RWPE2 (cell line): Measurements from ENCODE around the gene PRKCE.

Source experiments
- ATAC-seq: fragments of 200-7000 bp; cut with Tn5 transposase; 3 replicates; pipeline ENCODE4 v1.9.1; 2021; ENCODE audit warnings: low read depth
- DNase-seq: peaks from one replicate; pipeline ENCODE4 v3.0.0-alpha.2; 2020; ENCODE audit warnings: low spot score
- H3K27ac ChIP-seq: fragments of 450-650 bp; 2 replicates; pipeline ENCODE4 v1.5.1; 2017; ENCODE audit warnings: mild to moderate bottlenecking; ENCODE audit not compliant: poor library complexity, severe bottlenecking
- H3K27me3 ChIP-seq: fragments of 250-450 bp; sonication (Bioruptor Pico); 2 replicates; pipeline ENCODE4 v1.5.1; 2021; ENCODE audit warnings: mild to moderate bottlenecking, moderate library complexity; ENCODE audit not compliant: insufficient read depth, poor library complexity, severe bottlenecking
- H3K36me3 ChIP-seq: fragments of 250-450 bp; sonication (Bioruptor Pico); 2 replicates; pipeline ENCODE4 v1.5.1; 2020; ENCODE audit warnings: low read depth, mild to moderate bottlenecking, moderate library complexity
- H3K4me1 ChIP-seq: fragments of 250-450 bp; sonication (Bioruptor Pico); 2 replicates; pipeline ENCODE4 v1.5.1; 2021; ENCODE audit warnings: mild to moderate bottlenecking, moderate library complexity; ENCODE audit not compliant: insufficient read depth, poor library complexity, severe bottlenecking
- H3K4me3 ChIP-seq: fragments of 250-450 bp; sonication (Bioruptor Pico); 2 replicates; pipeline ENCODE4 v1.5.1; 2021; ENCODE audit warnings: mild to moderate bottlenecking, moderate library complexity; ENCODE audit not compliant: severe bottlenecking
- H3K9me3 ChIP-seq: fragments of 250-450 bp; sonication (Bioruptor Pico); 2 replicates; pipeline ENCODE4 v1.5.1; 2021; ENCODE audit warnings: mild to moderate bottlenecking, moderate library complexity; ENCODE audit not compliant: severe bottlenecking
- TF ChIP-seq, protein P1 (sequence below): fragments of 450-650 bp; IDR thresholded peaks from one replicate; pipeline ENCODE4 v1.5.1; 2017; ENCODE audit warnings: mild to moderate bottlenecking, moderate library complexity; ENCODE audit not compliant: poor library complexity, severe bottlenecking

PRKCE gene

DNA sequence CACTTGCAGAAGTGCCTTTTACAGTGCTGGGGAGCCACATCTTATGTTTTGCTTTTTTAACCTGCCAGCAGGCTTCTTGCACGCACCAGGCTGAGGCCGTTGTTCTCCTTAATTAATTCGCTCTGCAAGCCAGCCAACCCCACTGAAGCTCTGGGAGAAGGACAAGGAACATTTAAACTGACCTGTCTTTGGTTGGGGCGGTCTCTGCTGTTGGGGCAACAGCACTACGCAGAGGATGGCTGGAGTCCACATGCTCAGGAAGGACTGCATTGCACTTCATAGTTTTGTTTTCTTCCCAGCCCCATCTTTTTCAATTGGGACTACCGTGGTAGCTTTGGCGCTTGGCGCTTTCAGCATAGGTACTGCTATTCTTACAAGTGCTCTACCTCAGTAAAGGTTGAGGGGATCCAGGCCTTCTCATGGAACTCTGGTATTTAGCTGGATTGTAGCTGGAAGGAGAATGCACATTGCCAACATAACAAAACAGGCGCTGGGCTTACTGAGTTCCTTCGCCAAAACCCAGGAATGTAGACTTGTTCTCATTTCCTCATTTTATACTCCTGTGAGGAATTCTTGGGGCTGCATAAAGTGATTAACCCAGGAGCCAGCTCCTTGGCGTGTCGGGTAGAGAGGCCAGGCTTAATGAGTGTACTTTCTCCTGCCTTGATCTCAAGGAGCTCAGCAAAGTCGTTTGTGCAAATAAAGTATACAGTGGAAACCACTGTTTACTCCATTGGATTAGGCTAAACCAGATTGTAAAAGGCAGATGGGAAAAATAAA, 146.2 kb downstream of the PRKCE start:
- Histone ChIP-seq H3K27me3 (no peaks in the 10 kb centered on the region), H3K36me3 (no peaks in the 10 kb centered on the region), H3K9me3 (no peaks in the 10 kb centered on the region), H3K4me3 (no peak overlapping the region), H3K27ac (no peak overlapping the region), H3K4me1 (peaks cover 3% of the 10 kb centered on the region)
- TF ChIP-seq, protein P1, sequence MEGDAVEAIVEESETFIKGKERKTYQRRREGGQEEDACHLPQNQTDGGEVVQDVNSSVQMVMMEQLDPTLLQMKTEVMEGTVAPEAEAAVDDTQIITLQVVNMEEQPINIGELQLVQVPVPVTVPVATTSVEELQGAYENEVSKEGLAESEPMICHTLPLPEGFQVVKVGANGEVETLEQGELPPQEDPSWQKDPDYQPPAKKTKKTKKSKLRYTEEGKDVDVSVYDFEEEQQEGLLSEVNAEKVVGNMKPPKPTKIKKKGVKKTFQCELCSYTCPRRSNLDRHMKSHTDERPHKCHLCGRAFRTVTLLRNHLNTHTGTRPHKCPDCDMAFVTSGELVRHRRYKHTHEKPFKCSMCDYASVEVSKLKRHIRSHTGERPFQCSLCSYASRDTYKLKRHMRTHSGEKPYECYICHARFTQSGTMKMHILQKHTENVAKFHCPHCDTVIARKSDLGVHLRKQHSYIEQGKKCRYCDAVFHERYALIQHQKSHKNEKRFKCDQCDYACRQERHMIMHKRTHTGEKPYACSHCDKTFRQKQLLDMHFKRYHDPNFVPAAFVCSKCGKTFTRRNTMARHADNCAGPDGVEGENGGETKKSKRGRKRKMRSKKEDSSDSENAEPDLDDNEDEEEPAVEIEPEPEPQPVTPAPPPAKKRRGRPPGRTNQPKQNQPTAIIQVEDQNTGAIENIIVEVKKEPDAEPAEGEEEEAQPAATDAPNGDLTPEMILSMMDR, result no peak
- DNase-seq, result no peak
- no peak for ATAC-seq

DNA sequence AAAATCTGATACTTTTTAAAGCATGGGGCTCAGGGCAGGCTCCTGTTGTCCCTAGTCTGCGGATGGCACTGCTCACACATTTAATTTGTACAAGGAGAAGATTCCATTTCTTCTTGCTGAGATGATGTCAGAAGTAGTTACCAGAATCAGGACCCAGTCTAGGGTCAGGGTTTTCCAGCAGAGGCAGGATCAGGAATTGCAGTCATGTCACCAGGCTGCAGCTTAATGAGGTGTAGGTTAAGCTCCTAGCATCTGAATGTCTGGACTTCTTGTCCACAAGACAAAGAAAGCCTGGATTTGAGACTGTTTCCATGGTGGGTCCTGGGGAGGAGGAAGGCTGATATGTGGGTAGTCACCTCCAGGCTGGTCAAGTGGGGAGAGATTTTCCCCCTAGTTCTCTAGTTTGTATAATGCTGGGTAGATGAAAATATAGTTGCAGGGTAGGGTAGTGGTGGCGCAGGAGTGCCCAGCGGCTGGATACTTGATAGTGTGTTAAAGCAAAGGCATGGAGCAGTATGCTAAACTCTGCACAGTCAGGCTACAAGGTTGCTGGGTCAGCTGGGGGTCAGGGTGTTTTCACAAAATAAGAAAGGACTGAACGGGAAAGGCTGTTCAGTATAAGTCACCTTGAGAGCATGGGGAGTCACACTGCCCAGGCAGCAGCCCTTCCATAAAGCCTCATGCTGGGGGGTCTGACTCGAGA, 148.4 kb downstream of the PRKCE start:
- Histone ChIP-seq H3K27me3 (no peaks in the 10 kb centered on the region), H3K4me3 (no peak overlapping the region), H3K36me3 (no peaks in the 10 kb centered on the region), H3K27ac (no peak overlapping the region), H3K4me1 (peaks cover 3% of the 10 kb centered on the region), H3K9me3 (no peaks in the 10 kb centered on the region)
- TF ChIP-seq, protein P1, result no peak
- DNase-seq, result no peak
- no peak for ATAC-seq

DNA sequence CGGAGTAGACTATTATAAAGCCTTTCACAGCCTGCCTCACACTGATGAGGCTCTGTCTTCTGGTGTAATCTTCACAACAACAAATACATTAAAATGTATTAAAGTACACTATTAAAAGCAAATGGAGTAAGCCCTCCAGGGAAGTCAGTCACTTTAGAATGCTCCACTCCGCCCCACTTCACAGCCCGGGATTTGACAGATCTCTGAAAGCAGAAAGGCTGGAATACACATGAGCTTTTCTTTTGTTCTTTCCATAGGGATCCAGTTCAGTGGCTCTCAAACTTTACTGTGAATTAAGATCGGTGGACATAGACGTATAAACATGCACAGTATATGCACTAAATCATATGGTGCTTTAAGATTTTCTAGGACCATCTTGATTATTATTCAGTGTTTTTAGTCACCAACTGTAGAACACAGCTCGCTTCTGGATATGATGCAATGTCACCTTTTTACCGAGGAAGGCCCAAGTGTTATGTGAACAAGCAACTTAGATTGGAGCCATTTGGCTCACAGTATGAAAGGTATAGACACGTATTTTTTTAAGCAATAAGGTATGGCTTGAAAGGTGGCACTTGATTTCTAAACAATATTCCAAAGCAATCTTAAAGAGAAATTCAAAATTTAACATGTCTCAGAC, 151.1 kb downstream of the PRKCE start:
- H3K36me3 ChIP-seq, result no peaks in the 10 kb centered on the region
- no peak for ATAC-seq

DNA sequence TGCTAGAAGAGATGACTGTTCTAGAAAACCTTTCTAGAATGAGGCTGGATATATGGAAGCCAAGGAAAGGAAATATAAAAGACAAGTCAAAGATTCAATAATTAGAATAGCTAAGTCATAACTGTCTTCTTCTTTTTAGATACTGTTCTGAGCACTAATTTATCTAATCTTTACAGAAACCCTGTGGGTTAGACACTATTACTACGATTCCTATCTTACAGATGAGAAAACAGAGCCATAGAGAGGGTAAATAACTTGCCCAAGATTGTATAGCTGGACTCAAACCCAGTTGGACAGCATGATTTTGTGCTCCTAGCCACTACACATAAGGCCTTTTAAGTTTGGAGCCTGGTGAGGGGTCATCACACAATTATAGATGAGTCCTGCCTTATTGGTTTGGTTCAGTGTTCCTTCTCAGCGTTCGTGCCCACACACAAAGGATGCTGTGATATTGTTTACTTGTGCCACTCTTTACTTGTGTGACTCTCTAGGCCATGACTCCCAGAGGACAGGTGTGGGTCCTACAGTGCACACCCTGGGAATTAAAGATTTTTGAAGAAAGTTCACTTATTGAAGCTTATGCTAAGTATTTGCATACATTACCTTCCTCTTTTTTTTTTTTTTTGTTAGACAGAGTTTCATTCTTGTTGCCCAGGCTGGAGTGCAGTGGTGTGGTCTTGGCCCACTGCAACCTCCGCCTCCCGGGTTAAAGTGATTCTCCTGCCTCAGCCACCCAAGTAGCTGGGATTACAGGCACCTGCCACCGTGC, 153.7 kb downstream of the PRKCE start:
- H3K4me1 ChIP-seq, result no peaks in the 10 kb centered on the region
- no peak overlapping the region for H3K4me3 ChIP-seq
- no peak for DNase-seq
- ATAC-seq, result no peak
- H3K27ac ChIP-seq, result no peak overlapping the region
- H3K27me3 ChIP-seq, result no peaks in the 10 kb centered on the region
- H3K36me3 ChIP-seq, result no peaks in the 10 kb centered on the region
- H3K9me3 ChIP-seq, result no peaks in the 10 kb centered on the region
- TF ChIP-seq, protein P1, result no peak

More for the DNA sequence above, 151.1 kb downstream of the PRKCE start:
- no peak for DNase-seq
- H3K4me1 ChIP-seq, result no peaks in the 10 kb centered on the region
- TF ChIP-seq, protein P1, result no peak
- H3K27me3 ChIP-seq, result no peaks in the 10 kb centered on the region
- H3K27ac ChIP-seq, result no peak overlapping the region
- H3K4me3 ChIP-seq, result no peak overlapping the region
- no peaks in the 10 kb centered on the region for H3K9me3 ChIP-seq
